HG02938 (cell line): Measurements from ENCODE around the gene UNC13C.

Source experiments
- ATAC-seq: cut with Tn5 transposase; IDR thresholded peaks from one replicate; pipeline ENCODE4 v1.9.1; 2021; ENCODE audit warnings: mild to moderate bottlenecking, moderate library complexity; ENCODE audit not compliant: unreplicated experiment

UNC13C gene

DNA sequence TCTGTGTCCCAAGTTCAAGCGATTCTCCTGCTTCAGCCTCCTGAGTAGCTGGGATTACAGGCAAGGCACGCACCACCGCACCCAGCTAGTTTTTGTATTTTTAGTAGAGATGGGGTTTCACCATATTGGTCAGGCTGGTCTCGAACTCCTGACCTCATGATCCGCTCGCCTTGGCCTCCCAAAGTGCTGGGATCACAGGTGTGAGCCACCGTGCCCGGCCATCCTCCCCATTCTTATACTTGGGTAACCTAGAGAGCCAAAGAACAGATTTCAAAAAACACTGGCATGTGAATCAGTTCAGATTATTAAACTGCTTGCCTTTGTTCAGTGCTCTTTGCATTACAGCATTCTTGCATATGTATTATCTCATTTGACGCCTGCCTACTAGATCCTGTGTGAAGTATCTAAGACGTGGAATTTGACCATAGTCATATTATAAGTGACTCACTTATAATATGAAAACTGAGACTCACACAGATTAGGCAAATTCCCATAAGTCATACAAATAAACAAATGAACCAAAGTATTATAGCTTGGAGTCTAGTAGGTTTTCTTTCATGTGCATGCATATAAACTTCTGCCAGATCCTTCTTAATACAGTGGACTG, 123.5 kb downstream of the UNC13C start:
- no peak for ATAC-seq

DNA sequence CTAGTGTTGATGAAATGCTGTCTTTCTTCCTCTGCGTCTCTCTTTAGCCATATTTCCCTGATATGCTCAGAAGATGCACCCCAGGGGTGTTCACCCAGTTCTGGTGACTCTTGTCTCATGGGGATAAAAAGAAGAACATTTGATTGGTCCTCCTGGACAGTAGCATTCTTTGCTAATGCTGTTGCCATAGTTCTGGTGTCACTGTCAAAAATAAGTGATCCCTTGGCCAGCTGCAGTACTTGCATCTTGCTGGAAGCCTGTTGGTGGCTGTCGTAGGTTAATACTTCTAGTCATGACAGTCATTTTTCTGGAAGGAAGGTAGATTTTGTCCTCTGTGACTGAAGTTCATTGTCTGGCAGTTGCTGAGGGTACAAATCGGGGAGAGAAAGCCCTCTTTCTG, 124.5 kb downstream of the UNC13C start:
- no peak for ATAC-seq

DNA sequence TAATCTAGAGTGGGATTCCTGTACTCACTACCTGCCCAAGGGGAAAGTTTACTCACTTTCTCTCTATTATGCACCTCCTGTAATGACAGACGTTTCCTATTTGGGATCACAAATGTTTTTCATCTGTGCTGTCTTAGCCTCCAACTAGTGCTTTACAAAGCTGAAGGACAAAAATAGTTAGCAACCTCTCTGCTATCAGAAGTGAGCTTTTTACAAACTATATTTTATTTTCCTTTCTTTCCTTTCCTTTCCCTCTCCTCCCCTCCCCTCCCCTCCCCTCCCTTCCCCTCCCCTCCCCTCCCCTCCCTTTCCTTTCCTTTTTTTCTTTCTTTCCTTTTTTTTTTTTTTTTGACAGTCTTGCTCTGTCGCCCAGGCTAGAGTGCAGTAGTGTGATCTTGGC, 130.8 kb downstream of the UNC13C start:
- no peak for ATAC-seq

DNA sequence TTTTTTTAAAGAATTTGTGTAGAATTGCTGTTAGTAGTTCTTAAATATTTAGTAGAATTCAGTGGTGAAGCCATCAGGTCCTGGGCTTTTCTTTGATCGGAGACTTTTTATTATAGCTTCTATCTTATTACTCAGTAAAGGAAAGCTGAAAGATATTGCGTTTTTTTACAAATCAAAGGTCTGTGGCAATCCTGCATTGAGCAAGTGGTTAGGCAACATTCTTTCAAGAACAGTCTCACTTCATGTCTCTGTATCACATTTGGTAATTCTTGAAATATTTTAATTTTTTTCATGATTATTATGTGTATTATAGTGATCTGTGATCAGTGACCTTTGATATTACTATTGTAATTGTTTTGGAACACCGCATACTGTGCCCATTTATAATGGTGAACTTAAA, 140.8 kb downstream of the UNC13C start:
- no peak for ATAC-seq

DNA sequence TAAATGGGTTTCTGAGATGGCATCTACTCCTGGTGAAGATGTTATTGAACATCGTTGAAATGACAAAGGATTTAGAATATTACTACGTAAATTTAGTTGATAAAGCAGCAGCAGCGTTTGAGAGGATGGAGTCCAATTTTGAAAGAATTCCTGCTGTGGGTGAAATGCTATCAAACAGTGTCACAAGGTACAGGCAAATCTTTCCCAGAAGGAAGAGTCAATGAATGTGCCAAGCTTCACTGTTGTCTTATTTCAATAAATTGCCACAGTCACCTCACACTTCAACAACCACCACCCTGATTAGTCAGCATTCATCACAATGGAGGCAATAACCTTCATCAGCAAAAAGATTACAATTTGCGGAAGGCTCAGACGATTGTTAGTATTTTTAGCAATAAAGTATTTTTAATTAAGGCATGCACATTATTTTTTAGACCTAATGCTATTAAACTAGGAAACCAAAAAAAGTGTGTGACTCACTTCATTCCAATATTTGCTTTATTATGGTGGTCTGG, 142.8 kb downstream of the UNC13C start:
- no peak for ATAC-seq

DNA sequence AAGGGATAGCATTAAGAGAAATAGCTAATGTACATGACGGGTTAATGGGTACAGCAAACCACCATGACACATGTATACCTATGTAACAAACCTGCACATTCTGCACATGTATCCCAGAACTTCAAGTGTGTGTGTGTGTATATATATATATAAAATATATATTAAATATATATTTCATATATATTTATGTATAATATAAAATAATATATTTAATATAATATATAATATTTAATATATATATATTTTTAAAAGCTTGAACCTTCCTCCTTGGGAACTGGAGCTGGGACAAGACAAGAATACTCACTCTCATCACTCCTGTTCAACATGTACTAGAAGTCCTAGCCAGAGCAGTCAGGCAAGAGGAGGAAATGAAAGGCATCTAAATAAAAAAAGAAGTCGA, 149.3 kb downstream of the UNC13C start:
- no peak for ATAC-seq

DNA sequence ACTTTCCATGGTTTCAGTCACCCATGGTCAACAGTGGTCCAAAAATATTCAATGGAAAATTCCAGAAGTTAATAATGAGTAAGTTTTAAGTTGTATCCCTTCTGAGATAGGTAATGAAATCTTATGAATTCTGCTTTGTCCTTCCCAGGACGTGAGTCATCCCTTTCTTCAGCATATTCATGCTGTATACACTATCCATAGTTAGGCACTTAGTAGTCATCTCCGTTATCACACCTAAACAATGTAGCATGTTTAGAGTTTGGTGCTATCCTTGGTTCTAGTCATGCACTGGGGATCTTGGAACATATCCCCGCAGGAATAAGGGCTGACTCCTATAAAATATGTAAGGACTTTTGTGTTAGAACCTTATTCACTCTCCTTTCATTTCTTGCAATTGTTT, 153.2 kb downstream of the UNC13C start:
- no peak for ATAC-seq

DNA sequence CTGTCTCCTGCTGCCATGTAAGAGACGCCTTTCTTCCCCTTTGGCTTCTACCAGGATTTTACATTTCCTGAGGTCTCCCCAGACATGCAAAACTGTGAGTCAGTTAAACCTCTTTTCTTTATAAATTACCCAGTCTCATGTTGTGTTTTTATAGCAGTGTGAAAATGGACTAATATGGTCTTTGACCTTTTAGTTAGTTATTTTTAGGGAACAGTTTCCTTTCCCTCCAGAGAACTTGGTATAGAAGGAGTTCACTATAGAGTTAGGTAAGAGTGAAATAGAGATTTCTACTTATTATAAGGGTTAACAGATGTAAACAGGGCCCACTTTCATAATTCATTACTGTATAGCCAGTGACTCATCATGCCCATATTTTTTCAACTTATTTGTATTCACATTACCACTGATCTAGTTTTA, 170.9 kb downstream of the UNC13C start:
- no peak for ATAC-seq

DNA sequence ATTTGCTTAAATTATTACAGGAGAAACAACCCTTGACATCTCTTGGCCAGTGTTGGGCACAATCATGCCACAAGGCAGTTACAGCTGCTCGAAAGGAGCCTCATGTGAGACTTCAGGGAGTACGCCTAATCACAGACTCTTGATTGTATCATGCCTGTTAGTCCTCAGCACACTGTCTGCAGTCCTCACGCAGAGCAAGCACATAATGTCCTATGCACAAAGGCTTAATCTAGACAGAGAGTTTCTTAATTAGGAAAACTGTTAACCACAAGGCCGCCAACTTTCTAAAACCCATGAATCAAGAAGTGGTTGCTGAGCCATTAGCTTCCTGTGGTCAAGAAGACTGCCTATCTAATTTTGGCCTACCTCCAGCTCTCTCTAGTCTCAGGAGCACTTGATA, 172.0 kb downstream of the UNC13C start:
- no peak for ATAC-seq

DNA sequence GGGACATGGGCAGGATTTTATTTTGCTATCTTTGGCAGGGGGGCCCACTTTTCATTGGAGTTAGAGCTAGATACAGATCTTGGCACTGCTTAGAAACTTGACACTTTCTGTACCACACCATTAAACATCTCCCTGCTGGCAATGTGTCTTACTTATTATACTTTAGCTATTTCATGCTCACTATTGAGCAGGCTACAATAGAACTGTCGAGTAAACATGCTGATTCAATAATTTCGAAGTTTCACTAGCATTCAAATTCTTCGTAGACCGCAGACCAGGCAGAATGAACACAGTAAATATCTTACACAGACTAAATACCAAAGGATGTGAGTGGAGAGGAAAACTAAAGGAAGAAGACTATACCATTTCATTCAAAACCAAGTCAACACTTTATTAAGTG, 180.8 kb downstream of the UNC13C start:
- ATAC-seq = no peak

DNA sequence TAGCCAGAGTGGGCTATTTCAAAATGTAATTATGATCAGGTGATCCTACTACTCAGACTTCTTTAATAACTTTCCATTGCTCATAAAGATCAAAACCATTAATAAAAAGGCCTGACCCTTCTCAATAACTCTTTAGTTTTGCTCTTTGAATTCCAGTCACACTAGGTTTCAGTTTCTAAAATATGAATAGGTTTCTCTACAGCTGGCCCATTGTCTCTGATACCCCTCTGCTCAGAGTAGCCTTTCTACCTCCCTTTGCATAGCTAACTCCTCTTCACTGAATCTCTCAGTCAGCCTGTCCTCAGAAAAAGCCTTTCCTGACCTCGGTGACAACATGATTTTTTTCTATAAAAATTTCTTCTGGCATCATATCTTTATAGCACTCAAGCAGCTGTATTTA, 209.1 kb downstream of the UNC13C start:
- ATAC-seq = no peak

DNA sequence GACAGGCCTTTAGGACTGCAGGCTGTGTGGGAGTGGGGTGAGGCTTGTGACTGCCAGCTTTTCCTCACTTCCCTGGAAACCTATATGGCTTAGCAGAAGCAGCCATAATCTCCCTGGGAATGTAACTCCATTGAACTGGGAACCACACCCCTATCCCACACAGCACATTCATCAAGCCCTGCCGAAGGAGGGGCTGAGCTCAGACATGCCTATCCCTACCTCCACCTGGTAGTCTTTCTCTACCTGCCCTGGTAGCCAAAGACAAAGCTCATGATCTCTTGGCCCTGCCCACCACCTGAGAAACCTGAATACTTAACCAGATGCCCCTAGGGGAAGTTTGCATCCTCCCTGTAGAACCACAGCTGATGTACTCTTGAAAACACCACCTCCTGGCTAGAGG, 219.8 kb downstream of the UNC13C start:
- ATAC-seq = no peak

DNA sequence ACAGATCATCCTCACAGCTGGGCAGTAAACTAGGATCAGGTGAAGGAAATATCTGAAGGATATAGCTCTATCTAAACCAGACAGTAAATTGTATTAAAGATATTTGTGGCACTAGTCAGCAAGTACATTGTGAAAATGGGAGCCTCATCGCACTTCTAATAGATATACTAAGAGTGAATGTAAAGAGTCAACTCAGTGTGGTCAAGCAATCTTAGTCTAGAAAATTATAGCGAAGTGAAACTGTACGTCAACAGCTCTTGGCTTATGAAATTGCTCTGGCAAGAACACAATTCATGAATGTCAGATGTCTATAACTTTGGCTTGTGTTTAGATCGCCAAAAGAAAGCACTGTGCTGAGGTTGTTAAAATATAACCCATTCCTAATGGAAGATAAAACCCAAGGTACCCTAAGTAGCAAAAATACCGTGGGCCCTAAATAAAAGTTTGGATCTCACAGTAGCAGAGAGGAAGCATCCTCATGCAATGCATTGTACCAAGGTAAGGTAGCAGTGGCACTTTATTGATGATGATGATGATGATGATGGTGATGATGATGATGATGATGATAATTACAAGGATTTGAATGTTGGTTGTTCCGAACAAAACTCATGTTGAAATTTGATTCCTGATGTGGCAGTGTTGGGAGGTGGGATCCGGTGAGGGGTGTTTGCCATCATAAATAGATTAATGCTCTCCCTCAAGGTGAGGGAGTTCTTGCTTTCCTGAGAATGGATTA, 228.5 kb downstream of the UNC13C start:
- ATAC-seq = no peak

DNA sequence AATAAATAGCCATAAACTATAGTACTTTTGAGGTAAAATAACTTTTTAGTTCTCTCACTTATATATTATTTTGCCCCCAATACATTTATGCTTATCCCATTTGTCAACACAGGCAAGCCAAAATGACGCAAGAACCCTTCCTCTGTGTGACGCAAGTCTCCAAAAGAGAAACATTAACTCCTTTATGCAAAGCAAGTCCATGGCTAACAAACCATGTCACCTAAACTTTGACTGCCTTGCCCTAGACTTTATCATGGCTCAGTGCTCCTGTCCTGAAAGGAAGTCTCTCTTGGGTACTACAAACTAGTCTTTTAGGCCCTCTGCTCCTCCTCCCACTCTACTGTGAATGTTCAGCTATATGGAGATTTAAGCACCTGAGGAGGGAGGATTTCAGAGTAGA, 230.5 kb downstream of the UNC13C start:
- ATAC-seq = no peak

DNA sequence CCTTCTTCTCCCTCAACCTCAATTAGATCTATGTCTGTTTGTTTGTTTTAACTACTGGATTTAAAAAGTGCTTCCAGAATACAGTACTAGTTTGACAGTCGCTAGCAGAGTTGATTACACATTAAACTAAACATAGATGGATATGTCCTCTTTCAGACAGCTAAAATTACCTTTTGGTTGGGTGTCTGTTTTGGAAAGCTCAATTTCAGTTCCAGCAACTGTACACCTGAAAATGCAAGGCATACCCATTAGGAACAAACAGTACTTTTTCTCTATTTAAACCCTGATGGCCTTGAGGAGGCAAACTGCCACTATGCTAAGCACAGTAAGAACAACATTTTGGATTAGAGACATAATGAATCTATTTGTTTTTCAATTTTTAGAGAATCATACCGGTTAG, 234.4 kb downstream of the UNC13C start:
- ATAC-seq = no peak

DNA sequence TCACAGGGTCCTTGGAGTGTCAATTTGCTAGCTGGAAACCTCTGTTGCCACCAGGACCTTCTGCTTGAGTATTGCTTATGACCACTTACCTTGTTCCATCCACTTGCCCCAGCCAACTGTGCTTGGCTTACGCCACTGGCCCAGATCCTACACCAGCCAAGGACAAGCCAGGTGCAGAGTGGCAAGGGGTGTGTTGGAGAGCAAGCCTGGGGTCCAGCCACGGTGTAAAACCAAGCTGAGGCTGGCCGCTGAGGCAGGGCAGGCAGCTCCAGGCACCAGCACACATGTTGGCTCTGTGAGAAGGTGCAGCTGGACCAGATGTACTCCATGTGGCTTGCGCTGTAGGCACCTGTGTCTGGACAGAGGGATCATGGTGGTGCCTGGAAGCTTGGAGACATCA, 248.2 kb downstream of the UNC13C start:
- no peak for ATAC-seq

DNA sequence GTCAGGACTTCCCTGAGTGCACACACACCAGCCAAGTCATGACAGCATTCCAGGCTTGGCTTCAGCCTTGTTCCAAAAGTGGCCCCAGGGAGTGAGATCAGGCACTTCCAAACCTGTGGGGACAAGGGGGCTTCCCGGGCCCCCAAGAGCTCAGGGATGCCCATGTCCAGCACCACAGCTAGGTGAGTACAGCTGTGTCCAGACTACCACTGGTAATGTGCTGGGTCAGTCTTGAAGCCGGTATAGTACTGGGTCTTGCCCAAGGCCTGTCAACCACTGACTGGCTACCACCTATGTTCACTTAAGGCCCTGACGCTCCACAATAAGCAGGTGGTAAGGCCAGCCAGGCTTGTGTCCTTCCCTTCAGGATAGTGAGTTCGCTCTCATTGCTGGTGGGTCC, 249.3 kb downstream of the UNC13C start:
- ATAC-seq = no peak

DNA sequence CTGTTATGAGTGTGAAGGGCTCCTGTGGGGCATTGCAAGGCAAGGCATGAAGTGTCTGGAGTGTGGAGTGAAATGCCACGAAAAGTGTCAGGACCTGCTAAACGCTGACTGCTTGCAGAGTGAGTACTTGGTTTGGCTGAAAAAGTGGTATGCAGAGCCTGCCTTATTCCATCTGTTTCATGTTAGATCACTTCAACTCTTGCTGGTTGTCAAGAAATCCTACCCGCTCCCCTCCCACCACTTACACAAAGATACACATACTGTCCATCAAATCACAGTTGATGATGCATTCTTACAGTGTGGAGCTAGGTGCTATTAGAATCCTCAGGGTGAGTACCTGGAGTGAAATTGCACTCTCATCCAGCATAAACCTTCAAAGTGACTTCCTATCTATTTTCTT, 272.1 kb downstream of the UNC13C start:
- ATAC-seq = no peak

DNA sequence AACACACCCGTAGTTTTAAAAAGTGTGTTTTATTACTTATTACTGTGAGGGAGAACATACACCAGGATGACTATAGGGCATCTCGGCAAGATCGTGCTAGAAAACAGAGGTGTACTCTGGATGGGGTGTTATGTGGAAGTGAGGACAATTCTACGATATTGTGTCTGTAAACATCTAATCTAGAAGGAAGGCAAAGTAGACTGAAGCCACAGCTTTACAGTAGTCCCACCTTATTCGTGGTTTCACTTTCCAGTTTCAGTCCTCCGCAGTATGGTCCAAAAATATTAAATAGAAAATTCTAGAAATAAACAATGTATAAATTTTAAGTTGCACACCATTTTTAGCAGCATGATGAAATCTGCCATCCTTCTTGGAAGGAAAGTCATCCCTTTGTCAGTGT, 277.9 kb downstream of the UNC13C start:
- no peak for ATAC-seq

DNA sequence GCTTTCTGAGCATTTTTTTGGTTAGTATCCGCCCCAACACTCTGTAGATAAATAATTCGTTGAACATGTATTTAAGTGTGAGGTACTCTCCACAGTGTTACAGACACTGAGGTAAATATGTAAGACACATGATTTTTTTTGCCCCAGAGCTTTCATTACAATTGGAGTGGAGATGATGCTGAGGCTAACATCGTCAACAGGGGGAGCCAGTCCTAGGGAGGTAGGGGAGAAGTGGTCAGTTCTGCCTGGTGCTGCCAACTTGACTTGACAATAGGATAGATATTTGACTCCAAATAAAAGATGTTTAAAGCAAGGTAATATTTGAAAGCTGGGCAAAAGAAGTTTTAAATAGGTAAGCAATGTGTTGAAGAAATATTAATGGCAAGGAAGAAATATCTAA, 295.7 kb downstream of the UNC13C start:
- no peak for ATAC-seq

DNA sequence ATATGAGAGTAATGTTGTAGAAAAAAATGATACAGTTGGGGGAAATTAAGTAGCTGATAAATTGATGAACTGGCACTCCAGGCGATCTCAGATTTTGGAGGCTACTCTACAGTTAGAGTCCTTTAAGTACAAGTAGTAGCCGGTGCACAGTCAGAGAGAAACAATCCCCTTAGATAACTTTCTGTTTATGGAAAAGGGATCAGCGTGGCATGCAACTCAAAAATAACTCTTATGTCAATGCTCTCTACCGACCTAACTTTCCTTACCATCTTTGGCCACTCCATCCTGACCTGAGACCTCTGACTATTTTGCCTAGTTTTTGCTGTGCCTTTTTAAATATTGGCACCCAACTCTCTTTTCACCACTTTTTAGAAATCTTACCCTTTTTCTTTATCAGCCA, 299.6 kb downstream of the UNC13C start:
- ATAC-seq = no peak

DNA sequence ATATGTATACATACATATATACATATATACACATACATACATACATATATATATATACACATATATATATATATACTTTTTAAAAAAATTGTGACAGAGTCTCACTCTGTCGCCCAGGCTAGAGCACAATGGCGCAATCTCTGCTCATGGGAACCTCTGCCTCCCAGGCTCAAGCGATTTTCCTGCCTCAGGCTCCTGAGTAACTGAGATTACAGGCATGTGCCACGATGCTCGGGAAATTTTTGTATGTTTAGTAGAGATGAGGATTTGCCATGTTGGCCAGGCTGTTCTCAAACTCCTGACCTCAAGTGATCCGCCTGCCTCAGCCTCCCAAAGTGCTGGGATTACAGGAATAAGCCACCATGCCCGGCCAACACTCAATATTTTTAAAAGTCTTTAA, 302.5 kb downstream of the UNC13C start:
- ATAC-seq = no peak
